Neural progenitor cell (in vitro differentiated cells): ENCODE measurements around the gene MED26. TPM values are rescaled to one million over a fixed set of nuclear protein-coding genes. Genes with fewer than 3 reads are reported as not detected.
"Not testable (repeated sequence)": the region's sequence is repeated elsewhere in the genome, so short reads cannot be mapped to it uniquely, and the experiment has no call there.

ENCODE experiments used
- DNase-seq: peaks from one replicate; pipeline ENCODE4 v3.0.0-alpha.2; 2016; ENCODE audit warnings: low spot score
- H2AFZ ChIP-seq: fragments of 200-600 bp; sonication (generic); replicated peaks from 2 replicates; pipeline ENCODE4 v1.6.1; 2016; ENCODE audit warnings: antibody characterized with exemption
- H3F3A ChIP-seq: fragments of 200-600 bp; sonication (generic); 2 replicates; pipeline ENCODE4 v1.6.1; 2016; ENCODE audit warnings: antibody characterized with exemption, low read depth
- H3K27ac ChIP-seq: fragments of 200-600 bp; sonication (generic); 2 replicates; pipeline ENCODE4 v1.5.1; 2016; ENCODE audit warnings: mild to moderate bottlenecking
- H3K27me3 ChIP-seq: fragments of 200-600 bp; sonication (generic); 2 replicates; pipeline ENCODE4 v1.6.1; 2016; ENCODE audit warnings: mild to moderate bottlenecking, moderate library complexity
- H3K36me3 ChIP-seq: fragments of 200-600 bp; sonication (generic); 2 replicates; pipeline ENCODE4 v1.5.1; 2016
- H3K4me1 ChIP-seq: fragments of 200-600 bp; sonication (generic); 2 replicates; pipeline ENCODE4 v1.6.1; 2016; ENCODE audit warnings: mixed run types
- H3K4me2 ChIP-seq: fragments of 200-600 bp; sonication (generic); 2 replicates; pipeline ENCODE4 v1.6.1; 2016
- H3K4me3 ChIP-seq: fragments of 200-600 bp; sonication (generic); 2 replicates; pipeline ENCODE4 v1.5.1; 2016
- H3K79me2 ChIP-seq: fragments of 200-600 bp; sonication (generic); 2 replicates; pipeline ENCODE4 v1.6.1; 2016; ENCODE audit warnings: low read depth
- H3K9ac ChIP-seq: fragments of 200-600 bp; sonication (generic); 2 replicates; pipeline ENCODE4 v1.6.1; 2016
- H3K9me3 ChIP-seq: fragments of 200-600 bp; sonication (generic); 2 replicates; pipeline ENCODE4 v1.5.1; 2016; ENCODE audit warnings: low read depth
- H4K20me1 ChIP-seq: fragments of 200-600 bp; sonication (generic); 2 replicates; pipeline ENCODE4 v1.6.1; 2016; ENCODE audit warnings: low read depth
- H3K27ac Mint-ChIP-seq: 3 replicates; pipeline ENCODE4 v1.8.0; 2021; ENCODE audit warnings: mixed read lengths
- H3K27me3 Mint-ChIP-seq: 2 replicates; pipeline ENCODE4 v1.8.0; 2022; ENCODE audit warnings: low read depth, mild to moderate bottlenecking, inconsistent platforms, moderate library complexity, mixed read lengths; ENCODE audit not compliant: insufficient read depth
- H3K36me3 Mint-ChIP-seq: 3 replicates; pipeline ENCODE4 v1.8.0; 2021; ENCODE audit warnings: mixed read lengths
- H3K4me1 Mint-ChIP-seq: 3 replicates; pipeline ENCODE4 v1.8.0; 2021; ENCODE audit warnings: mixed read lengths
- H3K4me3 Mint-ChIP-seq: 3 replicates; pipeline ENCODE4 v1.8.0; 2021; ENCODE audit warnings: mild to moderate bottlenecking, moderate library complexity, mixed read lengths
- H3K9me3 Mint-ChIP-seq: 3 replicates; pipeline ENCODE4 v1.8.0; 2020; ENCODE audit warnings: mixed read lengths
- EZH2 ChIP-seq: fragments of 200-600 bp; sonication (generic); IDR thresholded peaks from 2 replicates; pipeline ENCODE4 v1.6.1; 2017; ENCODE audit warnings: antibody characterized with exemption, mild to moderate bottlenecking, moderate library complexity
- EZH2phosphoT487 ChIP-seq: fragments of 200-600 bp; sonication (generic); IDR thresholded peaks from 2 replicates; pipeline ENCODE4 v1.6.1; 2017; ENCODE audit warnings: antibody characterized with exemption
- total RNA-seq: library from RNA; depleted of rRNA; stranded (reverse); fragments of >200 nt; gene quantifications from 2 replicates; pipeline ENCODE4 v1.2.3, GENCODE V29; 2015; ENCODE audit warnings: low replicate concordance
- TF ChIP-seq, protein P1 (sequence below): fragments of 200-600 bp; sonication (generic); IDR thresholded peaks from 2 replicates; pipeline ENCODE4 v1.5.1; 2017; ENCODE audit warnings: antibody characterized with exemption, mild to moderate bottlenecking

The MED26 gene
- total RNA-seq, 1 donor from 2014 or later = 7.4 TPM

DNA sequence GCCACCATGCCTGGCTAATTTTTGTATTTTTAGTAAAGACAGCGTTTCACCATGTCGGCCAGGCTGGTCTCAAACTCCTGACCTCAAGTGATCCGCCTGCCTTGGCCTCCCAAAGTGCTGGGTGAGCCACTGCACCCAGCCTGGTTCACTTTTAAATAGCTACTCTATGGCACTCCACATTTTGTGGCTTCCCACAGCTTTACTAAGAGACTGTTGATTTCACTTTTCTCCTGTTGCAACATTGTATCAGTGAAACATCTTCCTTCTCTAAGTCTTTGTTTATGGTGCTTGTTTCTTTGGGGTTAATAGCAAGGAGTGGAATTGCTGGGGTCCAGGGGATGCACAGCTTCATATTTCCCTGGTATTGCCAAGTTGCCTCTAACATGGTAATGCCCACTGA is 45.2 kb upstream of the MED26 start:
- Histone ChIP-seq H3F3A (no peaks in the 10 kb centered on the region), H3K27me3 (no peaks in the 10 kb centered on the region), H2AFZ (no peak overlapping the region), H3K9me3 (no peaks in the 10 kb centered on the region), H3K79me2 (no peaks in the 10 kb centered on the region), H3K4me1 (no peaks in the 10 kb centered on the region), H3K27ac (no peak overlapping the region), H3K4me3 (no peak overlapping the region), H3K36me3 (no peaks in the 10 kb centered on the region), H3K4me2 (no peak overlapping the region), H3K9ac (no peak overlapping the region), H4K20me1 (no peaks in the 10 kb centered on the region)
- Mint-ChIP-seq H3K36me3 (no peaks in the 10 kb centered on the region), H3K27me3 (peaks cover 4% of the 10 kb centered on the region), H3K4me1 (no peaks in the 10 kb centered on the region), H3K27ac (no peak overlapping the region), H3K4me3 (no peak overlapping the region), H3K9me3 (no peaks in the 10 kb centered on the region)
- TF ChIP-seq EZH2phosphoT487 = no peak
- TF ChIP-seq, protein P1, sequence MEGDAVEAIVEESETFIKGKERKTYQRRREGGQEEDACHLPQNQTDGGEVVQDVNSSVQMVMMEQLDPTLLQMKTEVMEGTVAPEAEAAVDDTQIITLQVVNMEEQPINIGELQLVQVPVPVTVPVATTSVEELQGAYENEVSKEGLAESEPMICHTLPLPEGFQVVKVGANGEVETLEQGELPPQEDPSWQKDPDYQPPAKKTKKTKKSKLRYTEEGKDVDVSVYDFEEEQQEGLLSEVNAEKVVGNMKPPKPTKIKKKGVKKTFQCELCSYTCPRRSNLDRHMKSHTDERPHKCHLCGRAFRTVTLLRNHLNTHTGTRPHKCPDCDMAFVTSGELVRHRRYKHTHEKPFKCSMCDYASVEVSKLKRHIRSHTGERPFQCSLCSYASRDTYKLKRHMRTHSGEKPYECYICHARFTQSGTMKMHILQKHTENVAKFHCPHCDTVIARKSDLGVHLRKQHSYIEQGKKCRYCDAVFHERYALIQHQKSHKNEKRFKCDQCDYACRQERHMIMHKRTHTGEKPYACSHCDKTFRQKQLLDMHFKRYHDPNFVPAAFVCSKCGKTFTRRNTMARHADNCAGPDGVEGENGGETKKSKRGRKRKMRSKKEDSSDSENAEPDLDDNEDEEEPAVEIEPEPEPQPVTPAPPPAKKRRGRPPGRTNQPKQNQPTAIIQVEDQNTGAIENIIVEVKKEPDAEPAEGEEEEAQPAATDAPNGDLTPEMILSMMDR = no peak
- no peak for TF ChIP-seq EZH2
- DNase-seq = no peak

DNA sequence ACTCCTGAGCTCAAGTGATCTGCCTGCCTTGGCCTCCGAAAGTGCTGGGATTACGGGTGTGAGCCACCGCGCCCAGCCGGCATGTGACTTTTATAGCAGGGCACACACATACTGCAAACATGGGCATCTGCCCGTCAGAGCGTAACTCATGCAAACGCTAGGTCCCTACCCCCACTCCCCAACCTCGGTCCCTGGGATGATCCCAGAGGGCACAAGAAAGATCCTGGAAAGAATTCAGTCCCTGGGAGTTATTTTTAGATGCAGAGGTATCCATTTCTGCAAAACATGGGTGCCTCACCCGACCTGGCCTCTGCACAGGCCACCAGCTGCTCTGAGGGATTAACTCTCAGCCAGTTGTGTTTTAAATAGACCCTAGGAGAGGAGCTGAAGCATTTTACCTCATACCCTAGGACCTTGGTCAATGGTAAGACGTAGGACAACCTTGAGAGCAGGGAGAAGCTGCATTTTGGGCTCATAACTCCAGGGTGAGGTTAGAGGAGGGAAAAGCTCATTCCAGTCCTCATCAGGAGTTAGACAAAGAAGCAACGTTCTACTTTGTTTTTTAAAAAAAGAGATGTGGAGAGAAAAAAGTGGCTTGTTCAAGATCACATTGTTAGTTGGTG is 43.8 kb upstream of the MED26 start:
- H2AFZ ChIP-seq = no peak overlapping the region
- no peak overlapping the region for H3K27ac ChIP-seq
- Mint-ChIP-seq H3K9me3 (no peaks in the 10 kb centered on the region), H3K36me3 (no peaks in the 10 kb centered on the region), H3K4me1 (no peaks in the 10 kb centered on the region), H3K27me3 (peaks cover 4% of the 10 kb centered on the region), H3K4me3 (no peak overlapping the region), H3K27ac (no peak overlapping the region)
- no peak for TF ChIP-seq EZH2phosphoT487
- TF ChIP-seq EZH2 = no peak
- TF ChIP-seq, protein P1 = no peak
- no peak for DNase-seq
- no peak overlapping the region for H3K4me3 ChIP-seq
- H3K9me3 ChIP-seq = no peaks in the 10 kb centered on the region
- H3K27me3 ChIP-seq = no peaks in the 10 kb centered on the region
- no peaks in the 10 kb centered on the region for H3F3A ChIP-seq
- no peak overlapping the region for H3K9ac ChIP-seq
- no peaks in the 10 kb centered on the region for H3K36me3 ChIP-seq
- H3K4me2 ChIP-seq = no peak overlapping the region
- no peaks in the 10 kb centered on the region for H3K4me1 ChIP-seq
- no peaks in the 10 kb centered on the region for H4K20me1 ChIP-seq
- H3K79me2 ChIP-seq = no peaks in the 10 kb centered on the region

DNA sequence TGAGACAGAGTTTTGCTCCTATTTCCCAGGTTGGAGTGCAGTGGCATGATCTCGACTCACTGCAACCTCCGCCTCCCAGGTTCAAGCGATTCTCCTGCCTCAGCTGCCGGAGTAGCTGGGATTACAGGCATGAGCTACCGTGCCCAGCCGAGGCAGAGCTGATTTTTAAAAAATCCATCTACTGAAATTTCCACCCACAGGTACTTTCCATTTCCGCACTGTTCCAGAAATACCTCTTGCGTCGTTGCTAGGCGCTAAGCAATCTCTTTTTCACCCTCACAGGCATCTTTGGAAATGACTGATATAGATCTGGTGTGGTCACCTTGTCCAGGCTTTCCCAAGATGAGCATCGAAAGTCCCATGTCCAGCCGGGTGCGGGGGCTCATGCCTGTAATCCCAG is 42.3 kb upstream of the MED26 start:
- no peaks in the 10 kb centered on the region for H4K20me1 ChIP-seq
- peaks cover 4% of the 10 kb centered on the region for H3K27me3 Mint-ChIP-seq
- no peaks in the 10 kb centered on the region for H3K27me3 ChIP-seq
- H3K79me2 ChIP-seq = no peaks in the 10 kb centered on the region
- no peak for DNase-seq
- H3K4me1 ChIP-seq = no peaks in the 10 kb centered on the region
- TF ChIP-seq EZH2phosphoT487 = no peak
- no peak for TF ChIP-seq EZH2
- H3F3A ChIP-seq = no peaks in the 10 kb centered on the region
- no peaks in the 10 kb centered on the region for H3K9me3 ChIP-seq
- H3K9ac ChIP-seq = no peak overlapping the region
- no peak overlapping the region for H3K27ac ChIP-seq
- H3K36me3 Mint-ChIP-seq = no peaks in the 10 kb centered on the region
- H3K36me3 ChIP-seq = no peaks in the 10 kb centered on the region
- H3K4me1 Mint-ChIP-seq = no peaks in the 10 kb centered on the region
- no peak overlapping the region for H3K4me3 Mint-ChIP-seq
- H3K4me3 ChIP-seq = no peak overlapping the region
- H2AFZ ChIP-seq = no peak overlapping the region
- H3K4me2 ChIP-seq = no peak overlapping the region
- no peak overlapping the region for H3K27ac Mint-ChIP-seq
- H3K9me3 Mint-ChIP-seq = no peaks in the 10 kb centered on the region

DNA sequence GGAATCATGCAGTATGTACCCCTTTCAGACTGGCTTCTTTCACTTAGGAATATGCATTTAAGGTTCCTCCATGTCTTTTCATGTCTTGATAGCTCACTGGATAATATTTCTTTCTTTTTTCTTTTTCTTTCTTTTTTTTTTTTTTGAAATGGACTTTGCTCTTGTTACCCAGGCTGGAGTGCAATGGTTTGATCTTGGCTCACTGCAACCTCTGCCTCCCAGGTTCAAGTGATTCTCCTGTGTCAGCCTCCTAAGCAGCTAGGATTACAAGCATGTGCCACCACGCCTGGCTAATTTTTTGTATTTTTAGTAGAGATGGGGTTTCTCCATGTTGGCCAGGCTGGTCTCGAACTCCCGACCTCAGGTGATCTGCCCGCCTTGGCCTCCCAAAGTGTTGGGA is 40.7 kb upstream of the MED26 start:
- H3K4me1 ChIP-seq, H2AFZ ChIP-seq, H3K4me3 ChIP-seq, H3K36me3 ChIP-seq, H3K4me3 Mint-ChIP-seq, DNase-seq, H3K9me3 Mint-ChIP-seq, H3K4me2 ChIP-seq, H3F3A ChIP-seq, H3K79me2 ChIP-seq, H3K36me3 Mint-ChIP-seq, H3K27ac ChIP-seq, H3K27ac Mint-ChIP-seq, H3K27me3 Mint-ChIP-seq, H3K9ac ChIP-seq, H4K20me1 ChIP-seq, H3K9me3 ChIP-seq, H3K27me3 ChIP-seq, H3K4me1 Mint-ChIP-seq: not testable (repeated sequence)
